GM18907 (cell line): Measurements from ENCODE around the gene BCL2L15.

Experiments used
- ATAC-seq: cut with Tn5 transposase; IDR thresholded peaks from one replicate; pipeline ENCODE4 v1.9.1; 2021; ENCODE audit warnings: mild to moderate bottlenecking, moderate library complexity; ENCODE audit not compliant: unreplicated experiment

The BCL2L15 gene

DNA sequence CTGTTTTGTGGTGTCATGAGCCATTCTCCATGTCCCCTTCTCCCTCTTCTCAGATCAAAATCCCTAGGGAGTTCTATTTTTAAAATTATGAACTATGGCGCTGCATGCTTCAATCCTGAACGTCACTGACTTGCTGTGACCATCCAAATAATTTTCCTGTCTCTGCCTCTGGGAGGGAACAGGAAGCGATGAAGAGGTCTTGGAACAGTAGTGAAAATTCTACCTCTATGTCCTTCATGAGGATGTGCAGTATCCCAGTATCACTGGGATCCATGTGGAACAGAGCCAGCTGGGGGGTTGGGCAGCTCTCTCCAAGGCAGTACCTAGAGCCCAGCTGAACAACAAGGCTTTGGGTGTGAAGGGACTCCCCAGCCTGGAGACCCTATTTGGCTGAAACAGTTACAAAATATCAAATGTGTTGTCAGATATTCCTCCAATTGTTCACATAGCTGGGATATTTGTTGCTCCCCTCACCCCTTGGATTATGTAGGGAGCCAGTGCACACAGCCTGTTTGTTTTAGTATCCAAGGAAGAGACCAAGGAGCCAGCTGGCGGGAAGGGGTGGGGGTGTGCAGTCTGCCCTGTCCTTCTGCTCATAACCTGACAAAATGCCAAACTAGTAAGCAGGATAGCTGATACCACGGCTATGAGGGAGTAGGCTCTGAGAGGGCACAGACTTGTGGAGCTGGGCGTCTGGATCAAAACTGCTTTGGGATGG is 25.4 kb upstream of the BCL2L15 start:
- ATAC-seq, result no peak

DNA sequence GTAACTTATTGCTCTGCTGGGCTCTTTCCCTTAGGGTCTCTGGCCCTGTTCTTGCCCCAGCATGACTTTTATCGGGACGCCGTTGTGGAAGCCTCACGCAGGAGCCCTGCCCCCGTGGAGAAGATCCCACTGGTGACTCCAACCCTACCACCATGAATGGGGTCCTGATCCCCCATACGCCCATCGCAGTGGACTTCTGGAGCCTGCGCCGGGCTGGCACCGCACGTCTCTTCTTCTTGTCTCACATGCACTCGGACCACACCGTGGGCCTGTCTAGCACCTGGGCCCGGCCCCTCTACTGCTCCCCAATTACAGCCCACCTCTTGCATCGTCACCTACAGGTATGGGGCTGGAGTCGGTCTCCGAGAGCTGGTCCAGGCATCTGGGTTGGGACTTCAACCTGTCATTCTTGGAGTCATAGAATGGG is 18.1 kb upstream of the BCL2L15 start:
- ATAC-seq, result peak; percentile 5

DNA sequence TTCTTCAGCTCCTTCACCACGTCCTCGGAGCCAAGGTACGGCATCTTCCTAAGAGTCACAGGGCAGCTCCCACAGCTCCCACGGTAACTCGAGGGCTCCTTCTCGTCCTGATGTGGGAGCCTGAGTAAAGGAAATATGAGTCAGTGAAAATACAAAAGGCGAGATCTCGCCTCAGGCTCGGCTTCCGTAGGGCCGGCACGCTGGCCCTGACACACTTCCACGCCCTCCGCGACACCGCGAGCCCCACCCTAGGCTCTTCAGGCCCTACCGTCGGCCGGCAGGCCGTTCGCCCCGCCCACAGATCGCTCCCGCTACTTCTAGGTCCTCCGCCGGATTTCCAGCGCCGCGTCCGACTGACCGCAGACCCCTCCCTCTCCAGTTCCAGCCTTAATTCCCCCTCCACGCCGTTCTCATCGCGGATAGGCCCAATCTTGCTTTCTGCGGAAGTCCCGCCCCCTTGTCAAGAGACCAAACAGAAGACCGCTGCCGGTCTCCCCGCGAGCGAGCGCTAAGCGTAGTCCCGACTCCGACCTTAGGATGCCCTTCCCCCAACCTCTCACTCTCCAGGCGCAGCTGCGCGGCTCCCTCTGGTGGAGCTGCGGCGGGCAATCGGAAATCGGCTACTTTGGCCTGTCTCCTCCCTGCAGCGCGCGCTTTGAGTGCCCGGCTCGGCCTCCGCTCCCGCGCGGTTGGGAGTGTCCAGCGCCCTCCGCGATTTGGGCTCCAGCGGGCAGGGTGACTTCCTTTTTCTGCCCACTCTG is 17.5 kb upstream of the BCL2L15 start, which contains the start of the genes AP4B1 and DCLRE1B:
Gene AP4B1 (minus strand): TSS at position 126 of the 761 bp plus-strand sequence. CDS start 82 bp downstream, at position 44.
Gene DCLRE1B (plus strand): TSS at position 653 of the 761 bp plus-strand sequence. CDS start 261 bp downstream, outside the sequence.
- ATAC-seq, result peak; percentile 91

DNA sequence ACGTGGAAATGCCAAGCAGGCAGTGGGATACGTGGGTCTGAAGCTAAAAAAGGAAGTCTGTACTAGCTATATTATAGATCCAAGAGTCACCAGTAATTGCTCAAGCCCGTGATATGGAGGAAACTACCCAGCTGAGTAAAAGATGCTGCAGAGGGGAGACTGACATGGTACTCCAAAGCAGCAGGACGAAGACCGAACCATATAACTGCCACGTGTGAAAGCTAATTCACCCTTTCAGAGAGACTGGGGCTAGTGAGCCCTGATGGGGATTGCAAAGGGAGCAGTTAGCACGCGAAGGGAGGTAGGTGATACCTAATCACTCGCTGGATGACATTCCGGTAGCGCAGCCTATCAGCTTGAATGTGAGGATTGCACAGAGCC is 16.9 kb upstream of the BCL2L15 start:
- peak; percentile 42 for ATAC-seq

DNA sequence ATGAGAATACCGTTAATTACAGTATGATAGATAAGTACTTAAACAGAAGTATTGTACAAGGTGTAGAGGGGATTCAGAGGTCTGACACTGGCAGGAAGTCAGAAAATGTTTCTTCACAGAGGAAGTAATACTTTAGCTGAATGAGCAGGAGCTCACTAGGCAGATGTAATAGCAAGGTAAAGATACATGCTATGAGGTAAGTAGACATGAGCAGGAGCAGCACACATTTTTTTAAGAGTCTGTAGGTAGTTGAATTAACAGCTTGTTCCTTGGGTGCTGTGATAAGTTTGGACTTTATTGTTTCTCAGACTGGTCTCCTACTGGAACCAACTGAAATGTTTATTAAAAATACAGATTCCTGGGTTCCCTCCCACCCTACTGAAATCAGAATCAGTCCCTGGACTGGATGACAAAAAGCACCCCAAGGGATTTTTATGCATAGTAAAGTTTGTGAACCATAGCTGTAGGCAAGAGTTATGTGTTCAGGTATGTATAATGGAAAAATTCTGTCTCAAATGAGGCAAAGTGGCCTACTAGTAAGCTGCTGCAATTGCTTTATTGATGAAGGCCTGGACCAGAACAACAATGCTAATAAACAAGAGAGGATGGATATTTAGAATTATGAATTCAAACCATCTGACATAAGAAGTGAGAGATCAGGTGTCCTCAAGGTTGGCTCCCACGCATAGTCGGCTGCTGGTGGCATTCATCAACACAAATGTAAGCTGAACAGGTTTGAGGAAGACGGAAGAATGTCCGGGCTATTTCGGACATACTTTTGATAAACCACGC is 16.3 kb upstream of the BCL2L15 start:
- no peak for ATAC-seq

DNA sequence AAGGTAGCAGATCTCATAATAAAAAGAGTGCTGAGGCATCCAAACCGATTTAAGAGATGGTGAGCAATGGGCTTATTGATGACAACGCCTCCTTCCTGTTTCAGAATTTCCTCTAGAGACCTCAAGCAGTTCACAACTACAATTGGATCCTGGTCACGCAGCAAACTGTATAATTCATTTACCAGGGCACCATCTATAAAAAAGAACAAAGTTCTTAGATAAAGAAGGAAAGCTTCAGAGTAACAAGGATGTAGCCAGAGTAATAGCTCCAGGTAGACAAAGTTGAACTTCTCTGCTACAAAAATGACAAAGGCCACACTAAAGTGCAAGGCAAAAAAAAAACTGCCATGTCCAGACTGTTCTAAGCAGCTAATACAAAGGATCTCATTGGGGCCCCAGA is 13.8 kb upstream of the BCL2L15 start:
- no peak for ATAC-seq

DNA sequence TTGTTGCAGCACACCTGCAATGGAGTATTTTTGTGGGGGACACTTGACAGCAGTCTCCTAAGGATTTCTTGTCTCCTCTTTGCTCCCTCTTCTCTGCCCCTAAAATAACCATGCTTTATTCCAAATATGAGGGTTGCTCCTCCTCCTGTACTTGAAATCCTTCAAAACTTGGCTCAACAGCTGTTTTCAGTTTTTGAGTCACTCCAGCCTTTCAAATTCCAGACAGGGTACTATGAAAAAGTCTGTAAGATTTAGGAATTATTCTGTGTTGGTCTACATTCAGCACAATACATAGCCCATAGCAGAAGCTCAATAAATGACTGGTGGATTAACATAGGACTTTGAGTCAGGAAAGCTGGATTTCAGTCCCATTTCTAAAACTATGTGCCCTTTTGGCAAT is 11.7 kb upstream of the BCL2L15 start:
- no peak for ATAC-seq

DNA sequence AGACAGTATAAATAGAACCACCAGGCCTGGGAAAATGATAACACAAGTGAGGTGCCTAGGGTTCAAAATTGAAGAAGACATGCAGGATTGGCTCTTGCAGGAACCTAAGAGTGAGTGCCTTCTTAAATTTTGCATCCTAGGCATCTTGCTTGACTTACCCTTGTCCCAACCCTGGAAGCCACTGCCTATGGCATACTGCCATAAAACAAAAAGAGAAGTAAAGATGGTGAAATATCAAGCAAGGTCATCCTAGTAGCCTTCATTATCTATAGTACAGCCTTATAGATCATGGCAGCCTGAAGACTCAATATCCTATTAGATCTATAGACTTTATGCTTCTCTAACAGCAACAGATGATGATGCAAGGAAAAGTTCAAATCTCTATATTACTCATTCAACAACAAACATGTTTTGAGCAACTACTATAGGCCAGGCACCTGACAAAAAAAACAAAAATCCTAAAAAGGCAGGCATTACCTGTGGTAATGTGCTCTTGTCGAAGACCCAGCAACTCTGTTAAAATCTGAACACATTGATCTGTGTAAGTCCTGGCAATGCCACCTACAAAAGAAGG is 10.9 kb upstream of the BCL2L15 start:
- no peak for ATAC-seq

DNA sequence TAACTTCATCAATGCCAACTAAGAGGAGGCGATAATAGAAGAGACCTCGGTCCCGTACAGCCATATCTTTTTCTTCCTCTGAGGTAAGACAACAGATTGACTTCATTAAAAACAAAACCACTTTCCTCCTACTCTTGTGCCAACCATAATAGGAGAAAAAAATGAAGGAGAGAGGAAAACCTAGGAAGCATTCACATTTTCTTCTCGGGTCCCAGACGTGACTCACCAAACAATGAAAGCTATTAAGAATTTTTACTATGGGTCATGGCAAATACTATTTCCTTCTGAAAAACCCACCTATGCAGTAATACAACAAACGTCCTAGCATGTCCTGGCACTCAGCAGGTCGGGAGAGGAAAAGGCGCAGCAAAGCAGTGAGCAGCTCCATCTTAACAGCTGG is 8.6 kb upstream of the BCL2L15 start:
- no peak for ATAC-seq

DNA sequence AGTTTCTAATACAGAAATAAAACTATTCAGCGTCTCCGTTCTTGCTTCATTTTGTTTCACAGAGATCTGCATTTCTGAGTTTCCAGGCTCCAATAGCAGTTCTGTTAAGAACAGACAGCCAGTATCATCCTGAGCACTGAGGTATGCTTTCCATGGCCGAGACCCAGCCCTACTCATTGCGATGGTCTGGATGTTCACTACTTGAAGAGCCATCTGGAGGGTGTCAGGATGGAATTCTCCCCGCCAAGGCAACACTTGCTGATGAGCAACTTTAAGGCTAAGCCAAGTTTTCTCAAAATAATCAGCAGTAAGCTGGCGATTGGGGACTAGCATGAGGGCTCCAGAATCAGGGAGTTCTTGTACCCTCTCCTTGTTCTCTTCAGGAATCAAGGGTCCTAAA is 7.7 kb upstream of the BCL2L15 start:
- ATAC-seq, result no peak

DNA sequence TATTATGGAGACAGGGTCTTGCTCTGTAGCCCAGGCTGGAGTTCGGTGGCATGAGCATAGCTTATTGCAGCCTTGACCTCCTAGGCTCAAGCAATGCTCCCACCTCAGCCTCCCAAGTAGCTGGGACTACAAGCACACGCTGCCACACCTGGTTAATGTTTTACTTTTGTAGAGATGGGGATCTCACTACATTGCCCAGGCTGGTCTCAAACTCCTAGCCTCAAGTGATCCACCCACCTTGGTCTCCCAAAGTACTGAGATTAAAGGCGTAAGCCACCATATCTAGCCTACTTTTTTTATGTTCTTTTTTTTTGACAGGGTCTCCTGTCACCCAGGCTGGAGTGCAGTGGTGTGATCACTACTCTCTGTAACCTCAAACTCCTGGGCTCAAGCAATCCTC is 5.9 kb upstream of the BCL2L15 start:
- ATAC-seq, result no peak

DNA sequence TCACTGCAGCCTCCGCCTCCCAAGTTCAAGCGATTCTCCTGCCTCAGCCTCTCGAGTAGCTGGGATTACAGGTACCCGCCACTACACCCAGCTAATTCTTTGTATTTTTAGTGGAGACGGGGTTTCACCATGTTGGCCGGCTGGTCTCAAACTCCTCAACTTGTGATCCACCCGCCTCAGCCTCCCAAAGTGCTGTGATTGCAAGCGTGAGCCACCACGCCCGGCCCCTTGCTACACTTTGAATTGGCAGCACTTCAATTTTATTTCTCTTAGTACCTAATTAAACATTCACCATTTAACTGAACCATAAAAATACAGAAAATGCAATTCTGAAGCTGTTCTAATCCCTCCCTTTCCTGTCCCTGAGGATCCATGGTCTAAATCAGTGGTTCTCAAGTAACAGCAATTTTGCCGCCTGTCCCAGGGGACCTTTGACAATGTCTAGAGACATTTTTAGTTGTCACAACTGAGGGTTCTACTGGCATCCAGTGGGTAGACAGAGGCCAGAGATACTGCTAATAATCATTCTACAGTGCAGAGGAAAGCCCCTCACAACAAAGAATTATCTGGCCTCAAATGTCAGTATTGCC is 4.3 kb upstream of the BCL2L15 start:
- no peak for ATAC-seq

DNA sequence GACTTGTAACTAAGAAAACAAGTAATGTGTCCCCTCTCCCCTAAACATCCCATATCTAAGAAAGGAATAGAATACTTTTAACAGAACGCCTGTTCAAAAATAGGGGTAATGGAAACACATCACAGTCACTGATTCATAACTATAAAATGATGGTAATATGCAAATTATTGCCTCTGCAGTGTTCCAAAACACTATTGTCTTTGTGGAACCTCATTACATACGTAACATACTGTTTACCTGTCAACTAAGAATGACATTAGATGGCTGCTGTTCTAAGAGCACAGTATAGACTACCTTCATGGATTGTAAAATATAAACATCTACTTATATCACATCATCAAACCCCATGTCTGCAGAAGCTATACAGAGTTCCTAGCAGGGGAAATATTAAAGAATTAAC is 3.4 kb upstream of the BCL2L15 start:
- ATAC-seq, result no peak

DNA sequence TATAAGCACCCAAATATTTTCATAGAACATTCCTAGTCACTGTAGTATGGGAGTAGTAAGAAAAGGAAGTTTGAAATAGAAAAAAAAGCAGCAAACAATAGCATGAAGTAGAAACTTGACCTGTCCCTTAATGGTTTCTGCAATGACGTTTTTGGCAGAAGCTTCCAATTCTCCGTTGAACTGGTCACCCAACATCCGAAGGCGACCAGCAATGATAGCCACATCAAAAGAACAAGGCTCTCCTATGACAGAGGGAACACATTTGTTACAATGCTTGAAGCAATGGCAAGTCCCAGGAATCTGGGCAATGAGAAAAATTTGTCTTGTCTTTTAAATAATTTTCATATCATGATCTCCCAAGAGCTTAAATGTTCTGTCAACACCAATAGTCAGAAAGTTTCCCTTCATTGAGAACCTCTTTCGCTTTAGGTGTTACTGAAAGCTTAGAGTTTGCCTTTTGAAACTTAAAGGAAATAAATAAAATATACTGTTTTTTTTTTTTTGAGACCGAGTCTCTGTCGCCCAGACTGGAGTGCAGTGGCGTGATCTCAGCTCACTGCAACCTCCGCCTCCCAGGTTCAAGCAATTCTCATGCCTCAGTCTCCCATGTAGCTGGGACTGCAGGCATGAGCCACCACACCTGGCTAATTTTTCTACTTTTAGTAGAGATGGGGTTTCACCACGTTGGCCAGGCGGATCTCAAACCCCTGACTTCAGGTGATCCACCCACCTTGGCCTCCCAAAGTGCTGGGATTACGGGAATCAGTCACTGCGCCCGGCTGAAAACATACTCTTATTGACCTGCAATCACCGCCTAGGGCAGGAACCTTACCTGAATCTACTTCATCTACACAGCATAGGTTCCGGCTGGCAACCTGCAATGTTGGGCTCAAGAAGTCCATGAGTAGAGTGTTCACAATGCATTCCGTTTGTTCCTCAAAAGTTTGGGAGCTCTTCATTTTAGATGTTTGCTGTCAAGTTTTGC is 672 bp downstream of the BCL2L15 start:
- ATAC-seq, result no peak

DNA sequence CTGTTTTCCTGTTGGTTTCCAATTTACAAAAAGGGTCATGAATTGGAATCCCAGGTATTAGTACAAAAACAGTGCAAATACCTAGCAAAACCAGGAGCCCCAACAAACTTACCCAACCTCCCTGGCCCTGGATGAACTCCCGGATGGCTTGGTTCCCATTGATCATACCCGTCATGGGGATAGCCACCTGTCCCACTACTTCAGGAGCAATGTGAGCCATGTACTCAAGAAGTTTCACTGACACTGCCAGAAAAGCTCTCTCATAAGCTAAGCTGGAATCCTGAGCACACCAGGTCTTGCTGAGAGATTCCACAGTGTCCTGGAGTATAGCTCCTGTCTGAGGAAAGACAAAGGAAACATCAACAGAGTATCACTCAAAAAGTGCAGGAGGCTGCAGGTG is 5.7 kb downstream of the BCL2L15 start:
- ATAC-seq, result no peak

DNA sequence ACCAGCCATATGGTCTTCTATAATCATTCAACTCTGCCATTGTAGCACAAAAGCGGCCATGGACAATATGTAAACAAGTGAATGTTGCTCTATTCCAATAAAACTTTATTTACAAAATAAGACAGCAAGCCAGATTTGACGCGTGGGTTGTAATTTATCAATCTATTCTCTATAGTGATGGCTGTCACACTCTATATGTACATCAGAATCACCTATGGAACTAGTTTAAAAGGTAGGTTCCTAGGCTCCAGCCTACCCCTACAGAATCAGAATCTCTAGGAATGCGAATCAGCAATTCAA is 7.7 kb downstream of the BCL2L15 start:
- no peak for ATAC-seq

DNA sequence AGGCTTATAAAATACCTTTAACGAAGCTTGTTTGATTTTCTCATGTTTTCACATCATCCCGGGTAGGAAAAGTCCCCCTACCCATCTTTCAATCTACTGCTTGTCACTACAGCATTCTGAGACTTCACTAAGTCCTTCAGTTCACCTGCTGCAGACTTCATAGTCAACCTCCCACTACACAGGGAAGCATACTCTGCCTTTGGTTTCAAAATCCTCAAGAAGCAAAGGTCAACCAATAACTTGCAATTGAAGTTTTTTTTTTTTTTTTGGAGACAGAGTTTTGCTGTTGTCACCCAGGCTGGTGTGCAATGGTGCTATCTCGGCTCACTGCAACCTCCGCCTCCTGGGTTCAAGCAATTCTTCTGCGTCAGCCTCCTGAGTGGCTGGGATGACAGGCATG is 11.2 kb downstream of the BCL2L15 start:
- no peak for ATAC-seq

DNA sequence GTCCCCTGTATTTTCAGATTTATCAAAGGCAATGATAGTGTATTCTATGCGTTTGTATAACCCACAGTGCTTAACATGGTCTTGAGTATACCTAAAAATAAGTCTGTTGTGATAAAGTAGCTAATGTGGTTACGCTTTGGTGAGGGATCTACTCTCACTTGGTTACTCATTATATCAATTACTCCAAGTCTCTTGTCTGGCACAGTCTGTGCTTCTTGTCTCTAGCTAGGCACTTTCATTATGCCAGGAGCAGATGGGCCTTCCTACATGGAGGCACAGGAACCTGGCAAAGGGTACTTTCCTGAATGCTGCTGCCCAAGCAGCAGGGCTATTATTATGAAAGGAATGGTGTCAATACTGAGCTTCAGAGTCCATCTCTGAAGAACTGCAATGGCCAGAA is 11.7 kb downstream of the BCL2L15 start:
- peak; percentile 52 for ATAC-seq

DNA sequence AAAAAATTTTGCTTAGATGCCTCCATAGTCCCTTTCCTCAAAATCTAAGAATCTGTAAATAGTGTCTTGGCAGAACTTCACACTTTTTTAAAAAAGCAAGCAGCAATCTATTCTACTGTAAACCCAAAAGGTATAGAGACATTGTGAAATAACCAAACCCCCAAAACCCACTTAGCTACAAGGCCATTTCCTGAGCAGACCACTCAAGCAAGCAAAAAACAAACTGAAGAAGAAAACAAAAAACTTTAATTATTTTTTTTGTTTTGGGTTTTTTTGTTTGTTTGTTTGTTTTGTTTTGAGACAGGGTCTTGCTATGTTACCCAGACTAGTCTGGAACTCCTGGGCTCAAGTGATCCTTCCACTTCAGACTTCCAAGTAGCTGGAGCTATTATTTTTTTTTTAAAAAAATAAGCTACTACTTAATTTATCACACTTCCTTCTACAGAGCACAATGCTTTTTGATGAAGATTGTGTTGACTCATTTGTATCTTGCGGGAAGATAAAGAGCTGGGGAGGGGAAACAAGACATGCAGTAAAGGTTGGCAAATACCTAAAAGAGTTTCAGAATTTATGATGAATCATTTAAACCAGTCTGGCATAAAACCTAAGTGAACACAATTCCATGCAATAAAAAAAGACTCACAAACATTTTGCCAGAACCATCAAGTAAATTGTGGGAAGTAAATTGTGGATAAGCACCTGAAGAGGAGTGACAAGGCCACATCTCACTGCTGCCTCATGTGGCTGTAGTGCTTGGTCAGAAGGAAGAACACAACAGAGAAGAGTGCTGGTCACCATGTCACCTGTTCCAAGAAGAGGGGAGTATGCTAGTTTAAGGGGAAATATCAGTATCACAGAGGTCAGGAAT is 13.1 kb downstream of the BCL2L15 start:
- ATAC-seq, result peak; percentile 32
